Measurements from ENCODE around the gene SLC12A6.

Gene SLC12A6

GRCh38 chr15:34275154-34275553, 62.4 kb downstream of the SLC12A6 start:
- H3K36me3 ChIP-seq (ENCODE audit: low read length), result no peaks in the 10 kb centered on the region
- no peaks in the 10 kb centered on the region for H3K9me3 ChIP-seq (ENCODE audit: insufficient read depth, low read length)
- H3K79me2 ChIP-seq (ENCODE audit: insufficient read depth, low read length), result no peaks in the 10 kb centered on the region
- H3K4me3 ChIP-seq (ENCODE audit: insufficient read depth, low read length, poor library complexity, severe bottlenecking), result no peak overlapping the region
- no peaks in the 10 kb centered on the region for H3K27me3 ChIP-seq (ENCODE audit: low read length)
- H3K9ac ChIP-seq (ENCODE audit: low read length), result no peak overlapping the region
- no peak overlapping the region for H3K4me2 ChIP-seq (ENCODE audit: low read depth, low read length, poor library complexity, severe bottlenecking)
- 0 out of 2 replicates have a peak, but pooled peaks cover 4% of the 10 kb centered on the region for H4K20me1 ChIP-seq (ENCODE audit: low read depth, low read length)
- TF ChIP-seq CTCF (IDR thresholded peaks at IDR 0.05; ENCODE audit: insufficient read depth, low read length, poor library complexity, severe bottlenecking), result no peak
- no peak for TF ChIP-seq EZH2phosphoT487 (conservative IDR thresholded peaks at IDR 0.05; ENCODE audit: low read length)
- H3K27ac ChIP-seq (ENCODE audit: low read depth, low read length), result no peak overlapping the region
- no peaks in the 10 kb centered on the region for H3K9me2 ChIP-seq (replicated peaks; ENCODE audit: insufficient read depth, low read length)
- H3F3A ChIP-seq (ENCODE audit: insufficient read depth), result no peaks in the 10 kb centered on the region
- H2AFZ ChIP-seq (ENCODE audit: low read depth, low read length, severe bottlenecking), result no peak overlapping the region

- Histone ChIP-seq H3K79me2 (ENCODE audit: insufficient read depth, low read length) (no peaks in the 10 kb centered on the region), H4K20me1 (ENCODE audit: low read depth, low read length) (0 out of 2 replicates have a peak, but pooled peaks cover 4% of the 10 kb centered on the region), H3F3A (ENCODE audit: insufficient read depth) (no peaks in the 10 kb centered on the region), H3K4me3 (ENCODE audit: insufficient read depth, low read length, poor library complexity, severe bottlenecking) (no peak overlapping the region), H3K4me2 (ENCODE audit: low read depth, low read length, poor library complexity, severe bottlenecking) (no peak overlapping the region), H3K36me3 (ENCODE audit: low read length) (no peaks in the 10 kb centered on the region), H3K9me3 (ENCODE audit: insufficient read depth, low read length) (no peaks in the 10 kb centered on the region), H3K27me3 (ENCODE audit: low read length) (no peaks in the 10 kb centered on the region), H3K9ac (ENCODE audit: low read length) (no peak overlapping the region), H2AFZ (ENCODE audit: low read depth, low read length, severe bottlenecking) (no peak overlapping the region), H3K27ac (ENCODE audit: low read depth, low read length) (no peak overlapping the region), H3K9me2 (replicated peaks; ENCODE audit: insufficient read depth, low read length) (no peaks in the 10 kb centered on the region)
- TF ChIP-seq EZH2phosphoT487 (conservative IDR thresholded peaks at IDR 0.05; ENCODE audit: low read length) (no peak), CTCF (IDR thresholded peaks at IDR 0.05; ENCODE audit: insufficient read depth, low read length, poor library complexity, severe bottlenecking) (no peak)
Measured at GRCh38 chr15:34271493-34271892, 66.1 kb downstream of the SLC12A6 start.

- no peaks in the 10 kb centered on the region for H4K20me1 ChIP-seq (ENCODE audit: low read depth, low read length)
- H3K36me3 ChIP-seq (ENCODE audit: low read length), result no peaks in the 10 kb centered on the region
- H2AFZ ChIP-seq (ENCODE audit: low read depth, low read length, severe bottlenecking), result no peak overlapping the region
- H3F3A ChIP-seq (ENCODE audit: insufficient read depth), result no peaks in the 10 kb centered on the region
- no peaks in the 10 kb centered on the region for H3K27me3 ChIP-seq (ENCODE audit: low read length)
- no peak overlapping the region for H3K4me3 ChIP-seq (ENCODE audit: insufficient read depth, low read length, poor library complexity, severe bottlenecking)
- no peaks in the 10 kb centered on the region for H3K9me3 ChIP-seq (ENCODE audit: insufficient read depth, low read length)
- H3K79me2 ChIP-seq (ENCODE audit: insufficient read depth, low read length), result no peaks in the 10 kb centered on the region
- H3K27ac ChIP-seq (ENCODE audit: low read depth, low read length), result no peak overlapping the region
- TF ChIP-seq CTCF (IDR thresholded peaks at IDR 0.05; ENCODE audit: insufficient read depth, low read length, poor library complexity, severe bottlenecking), result no peak
- TF ChIP-seq EZH2phosphoT487 (conservative IDR thresholded peaks at IDR 0.05; ENCODE audit: low read length), result no peak
- no peak overlapping the region for H3K4me2 ChIP-seq (ENCODE audit: low read depth, low read length, poor library complexity, severe bottlenecking)
- no peaks in the 10 kb centered on the region for H3K9me2 ChIP-seq (replicated peaks; ENCODE audit: insufficient read depth, low read length)
- no peak overlapping the region for H3K9ac ChIP-seq (ENCODE audit: low read length)
Measured at GRCh38 chr15:34266751-34267150, 70.8 kb downstream of the SLC12A6 start.
